Neural cell (in vitro differentiated cells): ENCODE data around the gene FGF12. TPM values are rescaled to one million over a fixed set of nuclear protein-coding genes. Genes with fewer than 3 reads are reported as not detected.

Source experiments
- H2AFZ ChIP-seq: fragments of 200-600, 300-800 bp; sonication (generic), shearing (Covaris generic); 2 replicates; pipeline ENCODE4 v1.6.0; 2014; ENCODE audit warnings: low read depth, mild to moderate bottlenecking, antibody characterized with exemption, low read length, moderate library complexity
- H3F3A ChIP-seq: fragments of 200-600 bp; shearing (Covaris generic); 2 replicates; pipeline ENCODE4 v1.6.1; 2016; ENCODE audit warnings: mild to moderate bottlenecking, moderate library complexity, mixed read lengths, antibody characterized with exemption, low read length; ENCODE audit not compliant: insufficient read depth, poor library complexity, severe bottlenecking
- H3K27ac ChIP-seq: fragments of 200-600, 300-800 bp; sonication (generic), shearing (Covaris generic); 2 replicates; pipeline ENCODE4 v1.5.1; 2014; ENCODE audit warnings: mild to moderate bottlenecking, low read length, moderate library complexity
- H3K27me3 ChIP-seq: fragments of 300-800, 200-600 bp; sonication (generic), shearing (Covaris generic); 2 replicates; pipeline ENCODE4 v1.6.0; 2014; ENCODE audit warnings: mild to moderate bottlenecking, low read depth, low read length, moderate library complexity; ENCODE audit not compliant: insufficient read depth
- H3K36me3 ChIP-seq: fragments of 300-800, 200-600 bp; sonication (generic), shearing (Covaris generic); 2 replicates; pipeline ENCODE4 v1.5.1; 2014; ENCODE audit warnings: mild to moderate bottlenecking, antibody characterized with exemption, low read length, moderate library complexity; ENCODE audit not compliant: insufficient read depth
- H3K4me2 ChIP-seq: fragments of 300-800, 200-600 bp; sonication (generic), shearing (Covaris generic); 2 replicates; pipeline ENCODE4 v1.6.0; 2014; ENCODE audit warnings: mild to moderate bottlenecking, low read length
- H3K4me3 ChIP-seq: fragments of 300-800, 200-600 bp; sonication (generic), shearing (Covaris generic); 2 replicates; pipeline ENCODE4 v1.5.1; 2014; ENCODE audit warnings: mild to moderate bottlenecking, low read length, moderate library complexity
- H3K79me2 ChIP-seq: fragments of 200-600 bp; shearing (Covaris generic); replicated peaks from 2 replicates; pipeline ENCODE4 v1.6.0; 2014; ENCODE audit warnings: mild to moderate bottlenecking, low read length, moderate library complexity; ENCODE audit not compliant: insufficient read depth
- H3K9ac ChIP-seq: fragments of 300-800, 200-600 bp; sonication (generic), shearing (Covaris generic); 2 replicates; pipeline ENCODE4 v1.6.1; 2016; ENCODE audit warnings: mild to moderate bottlenecking, low read length, mixed read lengths
- H3K9me2 ChIP-seq: fragments of 200-600 bp; shearing (Covaris generic); 2 replicates; pipeline ENCODE4 v1.6.1; 2016; ENCODE audit warnings: mild to moderate bottlenecking, low read length, mixed read lengths; ENCODE audit not compliant: insufficient read depth
- H3K9me3 ChIP-seq: fragments of 200-600, 300-800 bp; sonication (generic), shearing (Covaris generic); 2 replicates; pipeline ENCODE4 v1.6.1; 2016; ENCODE audit warnings: mild to moderate bottlenecking, mixed run types, low read length, moderate library complexity, mixed read lengths
- H4K20me1 ChIP-seq: fragments of 200-600 bp; shearing (Covaris generic); 2 replicates; pipeline ENCODE4 v1.6.1; 2016; ENCODE audit warnings: mild to moderate bottlenecking, mixed run types; ENCODE audit not compliant: insufficient read depth
- EP300 ChIP-seq: fragments of 450-650 bp; conservative IDR thresholded peaks from 2 replicates; pipeline ENCODE4 v1.6.1; 2014; ENCODE audit warnings: antibody characterized with exemption, mild to moderate bottlenecking, moderate library complexity; ENCODE audit not compliant: poor library complexity, severe bottlenecking
- EZH2 ChIP-seq: fragments of 200-600, 300-800 bp; shearing (Covaris generic), sonication (generic); IDR thresholded peaks from 2 replicates; pipeline ENCODE4 v1.6.1; 2014; ENCODE audit warnings: antibody characterized with exemption, low read length, borderline replicate concordance, mild to moderate bottlenecking; ENCODE audit not compliant: insufficient read depth, poor library complexity, severe bottlenecking
- MXI1 ChIP-seq: fragments of 450-650 bp; conservative IDR thresholded peaks from 2 replicates; pipeline ENCODE4 v1.6.1; 2014; ENCODE audit warnings: antibody characterized with exemption, mild to moderate bottlenecking; ENCODE audit not compliant: poor library complexity, severe bottlenecking
- POLR2AphosphoS5 ChIP-seq: IDR thresholded peaks from 2 replicates; pipeline ENCODE4 v1.6.1; 2012
- RAD21 ChIP-seq: fragments of 450-650 bp; conservative IDR thresholded peaks from 2 replicates; pipeline ENCODE4 v1.6.1; 2014; ENCODE audit warnings: antibody characterized with exemption, mild to moderate bottlenecking, moderate library complexity
- REST ChIP-seq: IDR thresholded peaks from 2 replicates; pipeline ENCODE4 v1.6.1; 2012; ENCODE audit warnings: borderline replicate concordance
- SMC3 ChIP-seq: fragments of 450-650 bp; conservative IDR thresholded peaks from 2 replicates; pipeline ENCODE4 v1.6.1; 2014; ENCODE audit warnings: antibody characterized with exemption, mild to moderate bottlenecking, moderate library complexity; ENCODE audit not compliant: poor library complexity
- TAF1 ChIP-seq: IDR thresholded peaks from 2 replicates; pipeline ENCODE4 v1.6.1; 2012; ENCODE audit warnings: low read depth
- polyA plus RNA-seq: library from polyadenylated mRNA; depleted of rRNA; stranded (reverse); fragments of >200 nt; gene quantifications from 2 replicates; pipeline ENCODE4 v1.2.3, GENCODE V29; 2014
- TF ChIP-seq, protein P1 (sequence below): fragments of 450-650 bp; IDR thresholded peaks from 2 replicates; pipeline ENCODE4 v1.5.1; 2014; ENCODE audit warnings: antibody characterized with exemption, mild to moderate bottlenecking, moderate library complexity; ENCODE audit not compliant: poor library complexity, severe bottlenecking

The FGF12 gene
- polyA plus RNA-seq, 1 donor from 2014 or later: 4.8 TPM

GRCh38 chr3:192170659-192171058, 556.7 kb downstream of the FGF12 start:
- TF ChIP-seq EP300 (no peak), RAD21 (no peak), EZH2 (no peak), SMC3 (no peak), TAF1 (no peak), REST (no peak), MXI1 (no peak), POLR2AphosphoS5 (no peak)
- TF ChIP-seq, protein P1, sequence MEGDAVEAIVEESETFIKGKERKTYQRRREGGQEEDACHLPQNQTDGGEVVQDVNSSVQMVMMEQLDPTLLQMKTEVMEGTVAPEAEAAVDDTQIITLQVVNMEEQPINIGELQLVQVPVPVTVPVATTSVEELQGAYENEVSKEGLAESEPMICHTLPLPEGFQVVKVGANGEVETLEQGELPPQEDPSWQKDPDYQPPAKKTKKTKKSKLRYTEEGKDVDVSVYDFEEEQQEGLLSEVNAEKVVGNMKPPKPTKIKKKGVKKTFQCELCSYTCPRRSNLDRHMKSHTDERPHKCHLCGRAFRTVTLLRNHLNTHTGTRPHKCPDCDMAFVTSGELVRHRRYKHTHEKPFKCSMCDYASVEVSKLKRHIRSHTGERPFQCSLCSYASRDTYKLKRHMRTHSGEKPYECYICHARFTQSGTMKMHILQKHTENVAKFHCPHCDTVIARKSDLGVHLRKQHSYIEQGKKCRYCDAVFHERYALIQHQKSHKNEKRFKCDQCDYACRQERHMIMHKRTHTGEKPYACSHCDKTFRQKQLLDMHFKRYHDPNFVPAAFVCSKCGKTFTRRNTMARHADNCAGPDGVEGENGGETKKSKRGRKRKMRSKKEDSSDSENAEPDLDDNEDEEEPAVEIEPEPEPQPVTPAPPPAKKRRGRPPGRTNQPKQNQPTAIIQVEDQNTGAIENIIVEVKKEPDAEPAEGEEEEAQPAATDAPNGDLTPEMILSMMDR: no peak
- Histone ChIP-seq H3K9ac (no peak overlapping the region), H3K9me2 (no peaks in the 10 kb centered on the region), H2AFZ (no peak overlapping the region), H3K36me3 (no peaks in the 10 kb centered on the region), H3K79me2 (no peaks in the 10 kb centered on the region), H3K4me2 (no peak overlapping the region), H3K27me3 (no peaks in the 10 kb centered on the region), H3K9me3 (no peaks in the 10 kb centered on the region), H3K4me3 (no peak overlapping the region), H3K27ac (no peak overlapping the region), H3F3A (no peaks in the 10 kb centered on the region), H4K20me1 (no peaks in the 10 kb centered on the region)

- Histone ChIP-seq H3K36me3 (no peaks in the 10 kb centered on the region), H3K9me3 (no peaks in the 10 kb centered on the region), H2AFZ (no peak overlapping the region), H3K27ac (no peak overlapping the region), H3K4me3 (no peak overlapping the region), H3K27me3 (no peaks in the 10 kb centered on the region), H3K4me2 (no peak overlapping the region), H3K9ac (no peak overlapping the region), H3K79me2 (no peaks in the 10 kb centered on the region), H3K9me2 (no peaks in the 10 kb centered on the region), H3F3A (no peaks in the 10 kb centered on the region), H4K20me1 (no peaks in the 10 kb centered on the region)
- TF ChIP-seq POLR2AphosphoS5 (no peak), EZH2 (no peak), SMC3 (no peak), EP300 (no peak)
Measured at GRCh38 chr3:192170031-192170430, 557.3 kb downstream of the FGF12 start.
